Measurements from ENCODE around the gene POLRMT. TPM values are rescaled to one million over a fixed set of nuclear protein-coding genes. Genes with fewer than 3 reads are reported as not detected.

POLRMT gene
- total RNA-seq, 1 donor from 2014 or later: 63.4 TPM

- intact Hi-C loops (cut with micrococcal nuclease): no loop called here
Observed at GRCh38 chr19:597406-598315, 35.7 kb downstream of the POLRMT start.

GRCh38 chr19:596263-596655, 37.1 kb downstream of the POLRMT start:
- intact Hi-C loops (cut with micrococcal nuclease): no loop called here

- intact Hi-C loops (cut with micrococcal nuclease): no loop called here
Observed at GRCh38 chr19:595326-596262, 37.7 kb downstream of the POLRMT start.

GRCh38 chr19:594265-594870, 39.0 kb downstream of the POLRMT start:
- intact Hi-C loops (cut with micrococcal nuclease): no loop called here

GRCh38 chr19:593505-593904, 39.8 kb downstream of the POLRMT start:
- intact Hi-C loops (cut with micrococcal nuclease): no loop called here

- intact Hi-C loops (cut with micrococcal nuclease): no loop called here
Observed at GRCh38 chr19:593055-593454, 40.3 kb downstream of the POLRMT start.

- intact Hi-C loops (cut with micrococcal nuclease): no loop called here
Observed at GRCh38 chr19:592101-592500, 41.2 kb downstream of the POLRMT start.

GRCh38 chr19:591099-591958, 42.0 kb downstream of the POLRMT start:
- intact Hi-C loops (cut with micrococcal nuclease): no loop called here

- intact Hi-C loops (cut with micrococcal nuclease): no loop called here
Observed at GRCh38 chr19:590750-591098, 42.6 kb downstream of the POLRMT start.

- intact Hi-C loops (cut with micrococcal nuclease): no loop called here
Observed at GRCh38 chr19:590396-590745, 43.0 kb downstream of the POLRMT start.

- intact Hi-C loops (cut with micrococcal nuclease): loop anchor here (1.0 to 5.0 kb wide), 2 partner anchors 72 to 90 kb away; partner anchors contain the start of gene RNF126
Observed at GRCh38 chr19:589693-590395, 43.5 kb downstream of the POLRMT start, which contains the start of gene HCN2. Gene HCN2 (plus strand): TSS chr19:589881. CDS start chr19:589946, 65 bp downstream.

- intact Hi-C loops (cut with micrococcal nuclease): loop anchor here (1.0 to 5.0 kb wide), 2 partner anchors 73 to 91 kb away; partner anchors contain the start of gene RNF126
Observed at GRCh38 chr19:588741-589692, 44.3 kb downstream of the POLRMT start.

GRCh38 chr19:588093-588740, 45.1 kb downstream of the POLRMT start:
- intact Hi-C loops (cut with micrococcal nuclease): loop anchor here (5.0 kb wide), 1 partner anchor 74 kb away; the partner anchor contains the start of gene RNF126

- intact Hi-C loops (cut with micrococcal nuclease): loop anchor here (5.0 kb wide), 1 partner anchor 77 kb away; the partner anchor contains the start of gene RNF126
Observed at GRCh38 chr19:585551-586110, 47.7 kb downstream of the POLRMT start.

GRCh38 chr19:585146-585545, 48.2 kb downstream of the POLRMT start:
- intact Hi-C loops (cut with micrococcal nuclease): loop anchor here (5.0 kb wide), 1 partner anchor 77 kb away; the partner anchor contains the start of gene RNF126

GRCh38 chr19:584240-585001, 48.9 kb downstream of the POLRMT start:
- intact Hi-C loops (cut with micrococcal nuclease): loop anchor here (1.0 to 5.0 kb wide), 2 partner anchors 78 to 150 kb away; partner anchors contain the start of gene RNF126

GRCh38 chr19:583968-584239, 49.4 kb downstream of the POLRMT start:
- intact Hi-C loops (cut with micrococcal nuclease): loop anchor here (1.0 kb wide), 1 partner anchor 150 kb away; no protein-coding TSS in a partner anchor

All from T-helper 1 cell treated with Interleukin-12 subunit alpha and Interleukin-12 subunit beta and Interleukin-4 antibody, amounts not matched to agents 30 ng/mL and 1 ng/mL, for 36 hours (primary cell).